Loucy (cell line): ENCODE results near the gene MYO5C.

Experiments
- EZH2phosphoT487 ChIP-seq: fragments of 200-600 bp; IDR thresholded peaks from 2 replicates; pipeline ENCODE4 v1.6.1; 2018; ENCODE audit warnings: antibody characterized with exemption, mild to moderate bottlenecking, moderate library complexity, borderline replicate concordance
- TF ChIP-seq, protein P1 (sequence below): fragments of 200-600 bp; sonication (generic); conservative IDR thresholded peaks from 2 replicates; pipeline ENCODE4 v1.5.1; 2014; ENCODE audit warnings: mild to moderate bottlenecking, antibody characterized with exemption, low read length

DNA sequence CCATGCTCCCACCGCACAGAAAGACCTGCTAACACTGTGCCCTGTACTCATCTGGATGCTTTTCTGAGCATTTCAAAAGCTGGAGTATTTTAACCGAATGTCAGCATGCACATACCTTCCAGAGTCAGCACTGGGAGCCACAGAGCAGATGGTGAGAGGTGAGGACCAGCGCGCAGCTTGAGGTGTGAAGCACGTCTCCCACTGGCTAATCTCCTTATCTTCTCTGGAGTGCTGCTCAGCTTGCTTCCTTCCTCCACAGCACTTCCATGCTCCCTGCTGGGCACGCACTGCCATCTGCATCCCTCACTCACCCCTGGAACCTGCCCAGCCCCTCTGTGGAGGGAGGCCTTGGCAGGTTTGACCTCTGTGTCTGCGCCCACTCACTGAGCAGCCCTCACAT, 104.4 kb downstream of the MYO5C start, which contains the start of gene GNB5:
- TF ChIP-seq, protein P1, sequence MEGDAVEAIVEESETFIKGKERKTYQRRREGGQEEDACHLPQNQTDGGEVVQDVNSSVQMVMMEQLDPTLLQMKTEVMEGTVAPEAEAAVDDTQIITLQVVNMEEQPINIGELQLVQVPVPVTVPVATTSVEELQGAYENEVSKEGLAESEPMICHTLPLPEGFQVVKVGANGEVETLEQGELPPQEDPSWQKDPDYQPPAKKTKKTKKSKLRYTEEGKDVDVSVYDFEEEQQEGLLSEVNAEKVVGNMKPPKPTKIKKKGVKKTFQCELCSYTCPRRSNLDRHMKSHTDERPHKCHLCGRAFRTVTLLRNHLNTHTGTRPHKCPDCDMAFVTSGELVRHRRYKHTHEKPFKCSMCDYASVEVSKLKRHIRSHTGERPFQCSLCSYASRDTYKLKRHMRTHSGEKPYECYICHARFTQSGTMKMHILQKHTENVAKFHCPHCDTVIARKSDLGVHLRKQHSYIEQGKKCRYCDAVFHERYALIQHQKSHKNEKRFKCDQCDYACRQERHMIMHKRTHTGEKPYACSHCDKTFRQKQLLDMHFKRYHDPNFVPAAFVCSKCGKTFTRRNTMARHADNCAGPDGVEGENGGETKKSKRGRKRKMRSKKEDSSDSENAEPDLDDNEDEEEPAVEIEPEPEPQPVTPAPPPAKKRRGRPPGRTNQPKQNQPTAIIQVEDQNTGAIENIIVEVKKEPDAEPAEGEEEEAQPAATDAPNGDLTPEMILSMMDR: no peak
- TF ChIP-seq EZH2phosphoT487: no peak
